Panc1 (cell line): ENCODE data around the gene GRK1.

Source experiments
- CTCF ChIP-seq: fragments of 450-650 bp; IDR thresholded peaks from 2 replicates; pipeline ENCODE4 v1.5.1; 2017; ENCODE audit warnings: mild to moderate bottlenecking
- POLR2AphosphoS5 ChIP-seq: IDR thresholded peaks from 2 replicates; pipeline ENCODE4 v1.6.1; 2012; ENCODE audit warnings: mild to moderate bottlenecking, low read depth, low read length, moderate library complexity
- REST ChIP-seq, 2 experiments: IDR thresholded peaks; 2 replicates each; pipeline ENCODE4 v1.6.1; 2011 to 2012; ENCODE audit warnings: low read depth in 2 of 2, control low read depth in 1 of 2, low read length in 1 of 2, mild to moderate bottlenecking in 1 of 2, moderate library complexity in 1 of 2; ENCODE audit not compliant: insufficient read depth in 1 of 2
- SIN3A ChIP-seq: IDR thresholded peaks from 2 replicates; pipeline ENCODE4 v1.6.1; 2012; ENCODE audit warnings: low read depth, mild to moderate bottlenecking, low read length, moderate library complexity, borderline replicate concordance; ENCODE audit not compliant: insufficient read depth
- TCF7L2 ChIP-seq: IDR thresholded peaks from 2 replicates; pipeline ENCODE4 v1.6.1; 2011; ENCODE audit warnings: mild to moderate bottlenecking, low read depth, low read length, inconsistent platforms

GRCh38 chr13:113767366-113767765 lies 100.3 kb downstream of the GRK1 start:
- TF ChIP-seq POLR2AphosphoS5 (no peak), CTCF (no peak), SIN3A (no peak), REST (IDR thresholded peaks at IDR 0.05; ENCODE audit: insufficient read depth in 1 of 2, low read depth in 2 of 2, low read length in 1 of 2) (no peak), TCF7L2 (no peak)
